OCI-LY7 (cell line): ENCODE measurements around the gene RAB21.

Experiments
- EZH2phosphoT487 ChIP-seq: fragments of 200-600 bp; sonication (generic); IDR thresholded peaks from 2 replicates; pipeline ENCODE4 v1.6.1; 2018; ENCODE audit warnings: low read depth, borderline replicate concordance, mild to moderate bottlenecking, mixed run types, antibody characterized with exemption, low read length, moderate library complexity, mixed read lengths
- TF ChIP-seq, protein P1 (sequence below): fragments of 200-600 bp; sonication (generic); conservative IDR thresholded peaks from 2 replicates; pipeline ENCODE4 v1.5.1; 2014; ENCODE audit warnings: mild to moderate bottlenecking, antibody characterized with exemption, low read length, moderate library complexity, mixed read lengths

- TF ChIP-seq, protein P1, sequence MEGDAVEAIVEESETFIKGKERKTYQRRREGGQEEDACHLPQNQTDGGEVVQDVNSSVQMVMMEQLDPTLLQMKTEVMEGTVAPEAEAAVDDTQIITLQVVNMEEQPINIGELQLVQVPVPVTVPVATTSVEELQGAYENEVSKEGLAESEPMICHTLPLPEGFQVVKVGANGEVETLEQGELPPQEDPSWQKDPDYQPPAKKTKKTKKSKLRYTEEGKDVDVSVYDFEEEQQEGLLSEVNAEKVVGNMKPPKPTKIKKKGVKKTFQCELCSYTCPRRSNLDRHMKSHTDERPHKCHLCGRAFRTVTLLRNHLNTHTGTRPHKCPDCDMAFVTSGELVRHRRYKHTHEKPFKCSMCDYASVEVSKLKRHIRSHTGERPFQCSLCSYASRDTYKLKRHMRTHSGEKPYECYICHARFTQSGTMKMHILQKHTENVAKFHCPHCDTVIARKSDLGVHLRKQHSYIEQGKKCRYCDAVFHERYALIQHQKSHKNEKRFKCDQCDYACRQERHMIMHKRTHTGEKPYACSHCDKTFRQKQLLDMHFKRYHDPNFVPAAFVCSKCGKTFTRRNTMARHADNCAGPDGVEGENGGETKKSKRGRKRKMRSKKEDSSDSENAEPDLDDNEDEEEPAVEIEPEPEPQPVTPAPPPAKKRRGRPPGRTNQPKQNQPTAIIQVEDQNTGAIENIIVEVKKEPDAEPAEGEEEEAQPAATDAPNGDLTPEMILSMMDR: no peak
- no peak for TF ChIP-seq EZH2phosphoT487
These were observed 44.4 kb downstream of the RAB21 start for GRCh38 chr12:71799106-71799505.
